GM21825 (cell line): Measurements from ENCODE around the gene SLC5A5.
"Not testable (repeated sequence)": the region's sequence is repeated elsewhere in the genome, so short reads cannot be mapped to it uniquely, and the experiment has no call there.

Experiments
- ATAC-seq: cut with Tn5 transposase; IDR thresholded peaks from one replicate; pipeline ENCODE4 v1.9.1; 2021; ENCODE audit warnings: mild to moderate bottlenecking, moderate library complexity; ENCODE audit not compliant: unreplicated experiment

SLC5A5 gene

DNA sequence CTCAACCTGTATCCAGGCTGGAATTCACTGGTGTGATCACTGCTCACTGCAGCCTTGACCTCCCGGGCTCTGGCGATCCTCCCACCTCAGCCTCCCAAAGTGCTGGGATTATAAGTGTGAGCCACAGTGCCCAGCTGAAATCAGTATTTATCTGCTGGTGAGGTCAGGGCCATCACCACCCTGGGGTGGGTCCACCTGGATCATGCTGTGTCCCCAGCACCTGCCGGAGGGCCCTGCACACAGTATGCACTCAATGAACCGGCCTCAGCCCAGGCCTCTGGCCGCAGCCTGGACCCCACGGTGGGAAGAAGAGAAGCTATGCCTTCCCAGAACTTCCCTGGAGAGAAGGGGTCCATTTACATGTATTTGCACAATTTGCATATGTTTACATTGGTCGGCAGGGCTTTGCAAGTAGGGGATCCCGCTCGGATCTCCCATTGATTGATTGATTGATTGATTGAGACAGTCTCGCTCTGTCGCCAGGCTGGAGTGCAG, 2.6 kb upstream of the SLC5A5 start:
- ATAC-seq, result no peak

DNA sequence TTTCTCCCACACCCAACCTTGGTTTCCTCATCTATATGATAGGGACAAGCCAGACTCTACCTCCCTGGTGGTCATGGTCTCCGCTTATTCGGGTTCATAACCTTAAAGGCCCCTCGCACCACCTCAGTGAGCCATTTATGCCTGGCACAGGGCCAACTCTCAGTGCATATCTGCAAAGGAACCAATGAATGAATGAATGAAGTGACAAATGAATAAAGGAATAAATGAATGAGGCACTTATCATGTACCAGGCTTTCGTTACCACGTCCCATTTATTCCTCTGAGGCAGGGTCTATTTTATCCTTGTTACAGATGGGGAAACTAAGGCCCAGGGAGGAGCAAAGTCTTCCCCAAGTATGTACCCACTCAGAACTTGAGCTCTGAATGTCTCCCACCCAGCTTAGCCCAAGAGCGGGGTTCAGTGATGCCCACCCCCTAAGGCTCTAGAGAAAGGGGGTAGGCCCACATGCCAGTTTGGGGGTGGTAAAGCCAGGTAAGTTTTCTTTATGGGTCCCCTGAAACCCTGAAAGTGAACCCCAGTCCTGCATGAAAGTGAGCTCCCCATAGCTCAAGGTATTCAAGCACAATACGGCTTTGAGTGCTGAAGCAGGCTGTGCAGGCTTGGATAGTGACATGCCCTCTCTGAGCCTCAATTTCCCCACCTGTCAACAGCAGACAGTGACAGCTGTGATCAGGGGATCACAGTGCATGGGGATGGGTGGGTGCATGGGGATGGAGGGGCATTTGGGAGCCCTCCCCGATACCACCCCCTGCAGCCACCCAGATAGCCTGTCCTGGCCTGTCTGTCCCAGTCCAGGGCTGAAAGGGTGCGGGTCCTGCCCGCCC, 490 bp upstream of the SLC5A5 start:
- no peak for ATAC-seq

DNA sequence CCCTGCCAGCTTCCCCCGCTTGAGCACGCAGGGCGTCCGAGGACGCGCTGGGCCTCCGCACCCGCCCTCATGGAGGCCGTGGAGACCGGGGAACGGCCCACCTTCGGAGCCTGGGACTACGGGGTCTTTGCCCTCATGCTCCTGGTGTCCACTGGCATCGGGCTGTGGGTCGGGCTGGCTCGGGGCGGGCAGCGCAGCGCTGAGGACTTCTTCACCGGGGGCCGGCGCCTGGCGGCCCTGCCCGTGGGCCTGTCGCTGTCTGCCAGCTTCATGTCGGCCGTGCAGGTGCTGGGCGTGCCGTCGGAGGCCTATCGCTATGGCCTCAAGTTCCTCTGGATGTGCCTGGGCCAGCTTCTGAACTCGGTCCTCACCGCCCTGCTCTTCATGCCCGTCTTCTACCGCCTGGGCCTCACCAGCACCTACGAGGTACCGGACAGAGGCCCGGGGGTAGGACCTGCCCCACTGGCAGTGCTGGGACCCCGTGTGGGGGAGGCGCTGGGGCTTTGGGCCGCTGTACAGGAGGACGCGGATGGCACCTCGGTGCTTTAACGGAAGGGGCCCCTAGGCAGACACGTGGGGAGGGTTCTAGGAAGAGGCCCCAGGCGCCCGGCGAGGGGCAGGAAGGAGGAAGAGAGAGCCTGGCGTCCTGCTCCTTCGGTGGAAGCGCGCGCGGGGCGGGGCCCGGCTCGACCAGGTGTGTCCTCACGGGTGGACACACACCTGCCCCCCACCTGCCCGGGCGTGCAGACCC, 681 bp downstream of the SLC5A5 start:
- ATAC-seq, result no peak

DNA sequence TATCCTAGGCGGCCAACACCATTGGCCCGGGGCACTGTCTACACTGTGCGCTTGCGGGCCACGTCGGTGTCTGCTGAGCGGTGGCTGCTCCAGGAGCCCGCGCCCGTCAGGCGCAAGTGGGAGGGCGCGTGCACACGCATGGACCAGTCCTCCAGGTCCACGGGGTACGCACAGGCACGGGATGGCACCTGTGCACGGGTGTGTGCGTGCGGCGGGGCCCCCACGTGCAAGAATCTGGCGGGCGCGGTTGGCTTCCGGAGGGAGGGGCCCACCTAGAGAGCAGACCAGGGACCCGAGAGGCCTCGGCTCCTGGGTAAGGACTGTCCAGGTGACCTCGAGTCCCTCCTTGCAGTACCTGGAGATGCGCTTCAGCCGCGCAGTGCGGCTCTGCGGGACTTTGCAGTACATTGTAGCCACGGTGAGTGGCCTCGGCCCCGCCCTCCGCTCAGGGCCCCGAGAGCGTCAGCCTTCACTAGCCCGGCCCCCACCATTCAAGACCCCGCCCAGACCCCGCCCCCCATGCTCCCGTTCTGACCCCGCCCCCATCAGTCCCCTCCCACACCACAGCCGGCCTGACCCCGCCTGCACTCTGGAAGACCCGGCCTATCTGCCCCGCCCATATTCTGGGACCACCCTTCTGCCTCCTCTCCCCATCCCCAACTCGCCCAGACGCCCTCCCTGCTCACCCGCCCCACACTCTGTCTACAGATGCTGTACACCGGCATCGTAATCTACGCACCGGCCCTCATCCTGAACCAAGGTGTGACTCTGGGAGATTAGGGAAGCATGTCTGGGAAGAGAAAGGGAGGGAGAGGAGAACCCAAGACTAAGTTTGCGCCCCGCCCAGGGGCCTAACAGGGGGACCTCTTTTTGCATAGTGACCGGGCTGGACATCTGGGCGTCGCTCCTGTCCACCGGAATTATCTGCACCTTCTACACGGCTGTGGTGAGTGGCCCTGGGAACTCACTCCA, 2.3 kb downstream of the SLC5A5 start:
- ATAC-seq, result no peak

DNA sequence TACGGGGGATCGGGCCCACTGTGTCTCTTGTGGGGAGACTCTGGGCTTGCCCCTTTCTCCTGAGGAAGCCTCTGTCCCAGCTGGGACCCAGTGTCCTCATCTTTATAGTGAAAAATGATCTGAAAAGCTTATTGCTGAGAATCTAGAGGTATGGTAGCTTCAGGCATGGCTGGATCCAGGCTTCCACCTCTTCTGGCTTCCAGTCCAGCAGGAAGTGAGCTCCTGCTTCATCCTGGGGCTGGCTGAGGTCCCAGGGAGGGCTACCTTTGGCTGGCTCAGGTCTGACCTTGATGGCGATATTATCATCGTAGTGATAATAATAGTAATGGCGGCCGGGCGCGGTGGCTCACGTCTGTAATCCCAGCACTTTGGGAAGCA, 3.0 kb downstream of the SLC5A5 start:
- no peak for ATAC-seq

DNA sequence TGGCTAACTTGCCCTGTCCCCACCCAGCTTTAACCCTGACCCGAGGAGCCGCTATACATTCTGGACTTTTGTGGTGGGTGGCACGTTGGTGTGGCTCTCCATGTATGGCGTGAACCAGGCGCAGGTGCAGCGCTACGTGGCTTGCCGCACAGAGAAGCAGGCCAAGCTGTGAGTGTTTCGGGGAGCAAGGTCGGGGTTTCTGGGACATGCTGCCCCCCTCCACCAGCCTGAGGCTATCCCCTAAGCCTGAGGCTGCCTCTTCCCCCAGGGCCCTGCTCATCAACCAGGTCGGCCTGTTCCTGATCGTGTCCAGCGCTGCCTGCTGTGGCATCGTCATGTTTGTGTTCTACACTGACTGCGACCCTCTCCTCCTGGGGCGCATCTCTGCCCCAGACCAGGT, 6.0 kb downstream of the SLC5A5 start:
- no peak for ATAC-seq

DNA sequence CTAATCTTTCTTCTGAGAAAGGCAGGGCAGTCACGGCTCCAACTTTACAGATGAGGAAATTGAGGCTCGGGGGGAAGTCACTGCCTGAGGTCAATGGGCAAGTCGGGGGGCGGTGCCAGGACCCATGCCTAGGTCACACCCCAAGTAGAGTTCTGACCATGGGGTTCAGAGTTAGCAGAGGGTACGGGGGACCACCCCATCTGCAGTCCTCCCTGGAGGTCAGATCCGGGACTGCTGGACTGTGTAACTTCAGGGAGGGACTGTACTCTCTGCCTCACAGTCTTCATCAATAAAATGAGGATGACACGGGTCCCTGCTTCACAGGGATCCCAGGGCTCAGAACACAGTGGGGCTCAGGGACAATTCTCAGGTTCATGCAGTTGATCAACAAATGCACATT, 7.7 kb downstream of the SLC5A5 start:
- no peak for ATAC-seq

DNA sequence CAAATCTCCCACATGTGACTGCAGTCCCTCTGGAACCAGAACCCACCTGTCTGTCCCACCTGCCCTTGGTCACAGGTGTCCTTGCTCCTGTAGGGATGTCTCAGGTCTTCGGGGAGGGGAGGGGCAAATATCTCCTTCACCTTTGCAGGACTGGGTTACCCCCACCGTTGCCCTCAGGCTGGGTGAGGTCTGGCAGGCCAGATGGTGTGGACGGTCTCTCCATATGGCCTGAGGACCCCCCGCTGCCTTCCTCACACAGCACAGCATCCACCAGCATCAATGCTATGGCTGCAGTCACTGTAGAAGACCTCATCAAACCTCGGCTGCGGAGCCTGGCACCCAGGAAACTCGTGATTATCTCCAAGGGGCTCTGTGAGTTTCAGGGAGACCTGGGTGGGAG, 10.0 kb downstream of the SLC5A5 start:
- ATAC-seq, result no peak

DNA sequence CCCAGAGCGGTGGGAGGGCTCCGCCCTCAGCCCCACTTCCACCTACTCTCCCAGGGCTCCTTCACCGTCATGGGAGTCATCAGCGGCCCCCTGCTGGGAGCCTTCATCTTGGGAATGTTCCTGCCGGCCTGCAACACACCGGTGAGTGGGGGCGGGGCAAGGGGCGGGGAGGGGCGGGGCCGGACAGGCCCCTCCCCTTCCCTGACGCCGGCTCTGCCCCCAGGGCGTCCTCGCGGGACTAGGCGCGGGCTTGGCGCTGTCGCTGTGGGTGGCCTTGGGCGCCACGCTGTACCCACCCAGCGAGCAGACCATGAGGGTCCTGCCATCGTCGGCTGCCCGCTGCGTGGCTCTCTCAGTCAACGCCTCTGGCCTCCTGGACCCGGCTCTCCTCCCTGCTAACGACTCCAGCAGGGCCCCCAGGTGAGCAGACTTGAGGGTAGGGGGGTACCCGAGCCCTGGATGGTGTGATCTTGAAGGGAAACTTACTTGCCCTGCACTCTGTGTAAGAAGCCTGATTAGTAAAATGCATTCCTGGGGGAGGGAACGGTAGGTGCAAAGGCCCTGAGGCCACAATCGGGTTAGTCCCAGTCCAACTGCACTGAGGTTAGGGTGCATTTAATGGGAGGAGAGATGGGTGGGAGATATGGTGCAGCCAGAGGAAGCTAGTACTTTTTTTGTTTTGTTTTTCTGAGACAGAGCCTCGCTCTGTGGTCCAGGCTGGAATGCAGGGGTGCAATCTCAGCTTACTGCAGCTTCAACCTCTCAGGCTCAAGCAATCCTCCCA, 12.1 kb downstream of the SLC5A5 start:
- ATAC-seq, result no peak

DNA sequence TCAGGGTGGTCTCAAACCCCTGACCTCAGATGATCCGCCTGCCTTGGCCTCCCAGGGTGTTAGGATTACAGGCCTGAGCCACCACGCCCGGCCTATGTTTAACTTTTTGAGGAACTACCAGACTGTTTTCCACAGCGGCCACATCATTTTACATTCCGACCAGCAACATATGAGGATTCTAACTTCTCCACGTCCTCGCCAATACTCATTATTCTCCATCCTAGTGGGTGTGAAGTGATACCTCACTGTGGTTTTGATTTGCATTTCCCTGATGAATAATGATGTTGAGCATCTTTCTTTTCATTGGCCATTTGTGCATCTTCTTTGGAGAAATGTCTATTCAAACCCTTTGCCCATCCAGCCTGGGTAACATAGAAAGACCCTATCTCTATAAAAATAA, 14.8 kb downstream of the SLC5A5 start:
- no peak for ATAC-seq

DNA sequence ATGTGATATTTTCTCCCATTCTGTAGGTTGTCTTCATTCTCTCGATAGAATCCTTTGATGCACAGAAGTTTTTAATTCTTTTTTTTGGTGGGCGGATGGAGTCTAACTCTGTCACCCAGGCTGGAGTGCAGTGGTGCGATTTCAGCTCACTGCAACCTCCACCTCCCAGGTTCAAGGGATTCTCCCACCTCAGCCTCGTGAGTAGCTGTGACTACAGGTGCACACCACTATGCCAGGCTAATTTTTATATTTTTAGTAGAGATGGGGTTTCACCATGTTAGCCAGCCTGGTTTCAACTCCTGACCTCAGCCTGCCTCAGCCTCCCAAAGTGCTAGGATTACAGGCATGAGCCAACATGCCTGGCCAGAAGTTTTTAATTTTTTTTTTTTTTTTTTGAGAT, 15.5 kb downstream of the SLC5A5 start:
- ATAC-seq, result not testable (repeated sequence)

DNA sequence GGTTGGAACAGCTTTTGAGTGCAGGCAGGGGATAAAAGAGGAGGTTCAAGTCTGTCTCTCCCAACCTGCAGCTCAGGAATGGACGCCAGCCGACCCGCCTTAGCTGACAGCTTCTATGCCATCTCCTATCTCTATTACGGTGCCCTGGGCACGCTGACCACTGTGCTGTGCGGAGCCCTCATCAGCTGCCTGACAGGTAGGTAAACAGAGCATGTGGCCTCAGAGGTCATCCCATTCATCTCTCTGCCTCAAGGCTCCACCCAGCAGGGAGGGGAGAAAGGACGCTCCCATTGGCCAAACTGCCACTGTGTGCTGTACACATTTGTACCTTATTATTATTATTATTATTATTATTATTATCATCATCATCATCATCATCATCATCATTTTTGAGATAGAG, 16.5 kb downstream of the SLC5A5 start:
- ATAC-seq, result no peak

DNA sequence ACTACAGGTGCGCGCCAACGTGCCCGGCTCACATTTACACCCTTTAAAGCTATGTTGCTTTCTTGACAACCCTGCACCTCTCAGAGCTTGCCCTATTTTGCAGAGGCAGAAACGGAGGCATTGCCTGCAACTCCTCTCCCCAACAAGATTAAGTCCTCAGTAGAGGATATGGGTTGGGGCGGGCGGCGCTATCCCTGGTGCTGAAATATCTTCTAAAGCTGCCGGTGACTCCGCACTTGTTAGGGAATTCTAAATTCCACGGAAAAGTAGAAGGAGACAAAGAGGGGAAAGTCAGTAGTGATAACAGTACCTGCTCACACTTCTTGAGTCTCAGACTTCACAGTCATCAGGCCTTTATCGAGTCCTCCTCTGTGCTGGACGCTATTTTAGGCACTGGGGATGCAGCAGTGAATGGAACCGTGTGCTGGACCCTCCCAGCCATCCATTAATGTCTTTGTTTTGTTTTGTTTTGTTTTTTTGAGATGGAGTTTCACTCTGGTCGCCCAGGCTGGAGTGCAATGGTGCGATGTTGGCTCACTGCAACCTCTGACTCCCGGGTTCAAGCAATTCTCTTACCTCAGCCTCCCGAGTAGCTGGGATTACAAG, 18.0 kb downstream of the SLC5A5 start:
- no peak for ATAC-seq

DNA sequence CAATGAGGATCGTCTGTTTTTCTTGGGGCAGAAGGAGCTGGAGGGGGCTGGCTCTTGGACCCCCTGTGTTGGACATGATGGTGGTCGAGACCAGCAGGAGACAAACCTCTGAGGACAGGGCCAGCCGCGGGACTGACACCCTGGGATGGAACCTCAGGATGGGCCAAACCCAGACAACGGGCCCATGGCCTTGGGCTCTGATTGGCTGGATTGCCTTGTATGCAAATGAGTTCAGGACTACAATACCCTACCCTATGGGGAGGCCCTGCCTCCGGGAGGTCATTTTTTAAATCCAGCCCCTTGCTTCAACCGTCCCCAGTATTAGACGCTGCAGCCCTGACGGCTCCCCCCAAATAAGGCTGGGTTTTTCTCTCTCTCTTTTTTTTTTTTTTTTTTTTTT, 22.0 kb downstream of the SLC5A5 start:
- ATAC-seq, result no peak

DNA sequence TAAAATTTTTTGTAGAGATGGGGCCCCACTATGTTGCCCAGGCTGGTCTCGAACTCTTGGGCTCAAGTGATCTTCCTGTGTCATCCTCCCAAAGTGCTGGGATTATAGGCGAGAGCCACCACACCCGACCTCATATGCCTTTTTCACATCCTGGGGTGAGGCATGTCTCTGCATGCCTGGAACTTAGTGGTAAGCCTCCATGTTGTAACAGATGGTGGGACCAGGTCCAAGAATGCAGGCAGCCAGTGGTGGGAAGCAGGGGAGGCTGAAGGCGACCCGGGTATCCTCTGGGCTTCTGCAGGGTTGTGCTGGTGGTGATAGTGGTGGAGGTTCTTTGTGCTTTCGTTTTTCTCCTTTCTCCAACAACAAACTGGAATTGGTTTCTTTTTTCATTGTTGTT, 31.0 kb downstream of the SLC5A5 start:
- ATAC-seq, result no peak

DNA sequence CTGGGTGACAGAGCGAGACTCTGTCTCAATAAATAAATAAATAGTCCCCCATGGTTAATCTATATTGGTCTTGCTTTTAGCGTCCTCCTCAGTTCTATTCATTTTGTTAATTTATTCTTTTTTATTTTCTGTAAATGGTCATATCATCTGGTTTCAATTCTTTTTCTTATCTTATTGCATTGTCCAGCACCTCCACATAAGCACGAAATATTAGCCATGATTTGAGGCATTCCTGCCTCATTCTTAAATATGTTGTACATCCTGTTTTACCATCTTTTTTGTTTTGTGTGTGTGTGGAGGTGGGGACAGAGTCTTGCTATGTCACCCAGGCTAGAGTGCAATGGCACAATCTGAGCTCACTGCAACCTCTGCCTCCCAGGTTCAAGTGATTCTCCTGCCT, 36.5 kb downstream of the SLC5A5 start:
- no peak for ATAC-seq

DNA sequence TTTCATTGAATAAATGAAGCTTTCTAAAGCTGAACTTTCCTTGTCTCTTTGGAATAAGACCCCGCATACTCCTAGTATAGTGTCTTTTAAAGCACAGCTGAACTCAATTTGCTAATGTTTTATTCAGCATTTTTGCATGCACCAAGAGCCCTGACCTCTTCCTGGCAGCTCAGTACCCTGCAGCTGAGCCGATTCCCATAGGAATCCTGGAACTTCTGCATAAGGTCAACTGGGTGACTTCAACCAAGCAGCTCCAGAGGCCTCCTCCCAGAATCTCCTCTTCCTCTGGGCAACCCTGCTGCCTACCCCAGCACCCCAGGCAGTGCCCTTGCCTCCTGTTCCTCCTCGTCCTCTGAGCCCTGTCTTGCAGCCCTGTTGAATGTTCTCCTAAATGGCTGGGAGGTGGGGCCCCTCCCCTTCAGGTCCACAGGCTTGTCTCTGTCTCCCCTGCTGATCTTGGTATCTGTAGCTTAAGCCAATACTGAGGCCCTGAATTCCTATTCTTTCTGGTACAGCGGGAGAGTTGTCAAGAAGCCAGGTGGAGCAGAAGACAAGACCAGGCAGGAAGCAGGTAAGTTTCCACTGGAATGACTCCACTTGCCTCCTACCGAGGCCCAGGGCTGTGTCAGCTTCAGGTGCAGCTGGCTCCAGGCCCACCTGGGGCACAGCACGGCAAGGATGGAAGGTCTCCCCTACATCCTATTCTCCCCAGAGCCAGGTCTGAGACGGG, 37.4 kb downstream of the SLC5A5 start:
- ATAC-seq, result no peak

DNA sequence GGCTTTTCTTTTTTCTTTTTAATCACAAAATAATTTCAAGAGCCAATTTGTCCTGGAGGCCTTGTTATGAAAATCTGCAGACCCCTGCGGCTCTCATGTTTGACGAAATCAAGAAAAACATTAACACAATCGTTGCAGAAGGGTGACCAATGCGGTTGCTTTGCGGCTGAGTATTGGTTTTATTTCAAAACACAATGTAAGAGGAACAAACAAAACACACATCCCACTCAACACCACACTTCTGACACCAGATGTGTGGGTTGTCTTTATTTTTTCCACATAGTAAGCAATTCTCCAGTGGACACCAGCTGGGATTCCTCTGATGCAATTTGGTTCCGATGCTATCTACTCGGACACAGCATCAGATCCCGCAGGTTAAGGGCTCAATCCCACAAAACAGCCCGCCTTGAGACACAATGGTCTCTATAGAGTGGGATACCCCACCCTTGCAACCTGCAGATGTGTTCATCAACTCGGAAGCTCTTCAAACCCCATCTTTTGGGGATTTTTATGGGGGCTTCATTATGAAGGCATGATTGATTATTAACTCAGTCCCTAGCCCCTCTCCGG, 39.1 kb downstream of the SLC5A5 start:
- ATAC-seq, result no peak
